MM.1S (cell line): ENCODE data around the gene OR5K2.

Source experiments
- DNase-seq: peaks from one replicate; pipeline ENCODE4 v3.0.0-alpha.2; 2015
- H2AFZ ChIP-seq: fragments of 300-600 bp; sonication (generic); 2 replicates; pipeline ENCODE4 v1.6.0; 2016; ENCODE audit warnings: antibody characterized with exemption, low read length
- H3F3A ChIP-seq: fragments of 300-600 bp; sonication (generic); 2 replicates; pipeline ENCODE4 v1.6.1; 2016; ENCODE audit warnings: mild to moderate bottlenecking, antibody characterized with exemption, low read length, moderate library complexity, mixed read lengths; ENCODE audit not compliant: insufficient read depth
- H3K27ac ChIP-seq: fragments of 300-600 bp; sonication (generic); 2 replicates; pipeline ENCODE4 v1.5.1; 2016; ENCODE audit warnings: mild to moderate bottlenecking, low read length
- H3K27me3 ChIP-seq: fragments of 300-600 bp; sonication (generic); replicated peaks from 2 replicates; pipeline ENCODE4 v1.6.0; 2016; ENCODE audit warnings: low read length; ENCODE audit not compliant: insufficient read depth
- H3K36me3 ChIP-seq: fragments of 300-600 bp; sonication (generic); replicated peaks from 2 replicates; pipeline ENCODE4 v1.6.1; 2016; ENCODE audit warnings: mild to moderate bottlenecking, low read length, mixed read lengths; ENCODE audit not compliant: insufficient read depth
- H3K4me1 ChIP-seq: fragments of 300-600 bp; sonication (generic); 2 replicates; pipeline ENCODE4 v1.6.1; 2016; ENCODE audit warnings: low read length, mixed read lengths
- H3K4me2 ChIP-seq: fragments of 300-600 bp; sonication (generic); 2 replicates; pipeline ENCODE4 v1.6.0; 2016; ENCODE audit warnings: low read depth, low read length
- H3K4me3 ChIP-seq: fragments of 300-600 bp; sonication (generic); 2 replicates; pipeline ENCODE4 v1.5.1; 2016; ENCODE audit warnings: low read length, mixed read lengths
- H3K79me2 ChIP-seq: fragments of 300-600 bp; sonication (generic); 2 replicates; pipeline ENCODE4 v1.6.1; 2016; ENCODE audit warnings: mixed run types, low read length, mixed read lengths
- H3K9ac ChIP-seq: fragments of 300-600 bp; sonication (generic); 2 replicates; pipeline ENCODE4 v1.6.1; 2016; ENCODE audit warnings: low read length, mixed read lengths
- H3K9me2 ChIP-seq: fragments of 300-600 bp; sonication (generic); replicated peaks from 2 replicates; pipeline ENCODE4 v1.6.1; 2016; ENCODE audit warnings: mild to moderate bottlenecking, low read length, mixed read lengths; ENCODE audit not compliant: insufficient read depth
- H3K9me3 ChIP-seq: fragments of 300-600 bp; sonication (generic); replicated peaks from 2 replicates; pipeline ENCODE4 v1.6.1; 2016; ENCODE audit warnings: mild to moderate bottlenecking, low read length, mixed read lengths; ENCODE audit not compliant: insufficient read depth
- H4K20me1 ChIP-seq: fragments of 300-600 bp; sonication (generic); 2 replicates; pipeline ENCODE4 v1.6.1; 2016; ENCODE audit warnings: mild to moderate bottlenecking, low read length, moderate library complexity, mixed read lengths; ENCODE audit not compliant: insufficient read depth
- EZH2 ChIP-seq: fragments of 300-600 bp; sonication (generic); optimal IDR thresholded peaks from 2 replicates; pipeline ENCODE3; 2017; ENCODE audit warnings: low read depth, mild to moderate bottlenecking, antibody characterized with exemption, low read length, mixed read lengths
- EZH2phosphoT487 ChIP-seq: fragments of 300-600 bp; sonication (generic); IDR thresholded peaks from 2 replicates; pipeline ENCODE4 v1.6.1; 2018; ENCODE audit warnings: antibody characterized with exemption, low read length
- TF ChIP-seq, protein P1 (sequence below): fragments of 300-600 bp; sonication (generic); IDR thresholded peaks from 2 replicates; pipeline ENCODE4 v1.5.1; 2016; ENCODE audit warnings: antibody characterized with exemption, low read length, mixed read lengths

The OR5K2 gene

DNA sequence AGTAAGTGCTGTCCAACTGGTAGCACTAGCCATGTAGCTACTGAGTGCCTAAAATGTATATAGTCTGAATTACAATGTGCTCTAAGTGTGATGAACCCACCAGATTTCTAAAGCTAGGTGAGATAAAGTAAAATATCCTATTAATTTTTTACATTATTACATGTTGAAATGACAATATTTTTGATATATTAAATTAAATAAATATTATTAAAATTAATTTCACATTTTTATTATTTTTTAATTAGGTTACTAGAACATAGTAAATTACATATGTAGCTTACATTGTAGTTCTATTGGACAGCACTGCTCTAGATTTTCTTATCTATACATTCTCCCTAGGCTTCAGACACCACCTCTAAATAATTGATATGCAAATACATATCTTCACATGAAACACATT, 43.7 kb upstream of the OR5K2 start:
- H3K9me3 ChIP-seq = no peaks in the 10 kb centered on the region
- H3K27me3 ChIP-seq = no peaks in the 10 kb centered on the region
- H4K20me1 ChIP-seq = no peaks in the 10 kb centered on the region
- H3F3A ChIP-seq = peaks cover 6% of the 10 kb centered on the region; the same call in 1 of the 2 replicates
- DNase-seq = no peak
- H3K9ac ChIP-seq = no peak overlapping the region
- H3K36me3 ChIP-seq = no peaks in the 10 kb centered on the region
- no peaks in the 10 kb centered on the region for H3K79me2 ChIP-seq
- no peak overlapping the region for H2AFZ ChIP-seq
- no peak overlapping the region for H3K4me2 ChIP-seq
- no peak overlapping the region for H3K4me3 ChIP-seq
- H3K9me2 ChIP-seq = no peaks in the 10 kb centered on the region
- no peak overlapping the region for H3K27ac ChIP-seq
- H3K4me1 ChIP-seq = peaks cover 4% of the 10 kb centered on the region; the same call in 1 of the 2 replicates
- TF ChIP-seq, protein P1, sequence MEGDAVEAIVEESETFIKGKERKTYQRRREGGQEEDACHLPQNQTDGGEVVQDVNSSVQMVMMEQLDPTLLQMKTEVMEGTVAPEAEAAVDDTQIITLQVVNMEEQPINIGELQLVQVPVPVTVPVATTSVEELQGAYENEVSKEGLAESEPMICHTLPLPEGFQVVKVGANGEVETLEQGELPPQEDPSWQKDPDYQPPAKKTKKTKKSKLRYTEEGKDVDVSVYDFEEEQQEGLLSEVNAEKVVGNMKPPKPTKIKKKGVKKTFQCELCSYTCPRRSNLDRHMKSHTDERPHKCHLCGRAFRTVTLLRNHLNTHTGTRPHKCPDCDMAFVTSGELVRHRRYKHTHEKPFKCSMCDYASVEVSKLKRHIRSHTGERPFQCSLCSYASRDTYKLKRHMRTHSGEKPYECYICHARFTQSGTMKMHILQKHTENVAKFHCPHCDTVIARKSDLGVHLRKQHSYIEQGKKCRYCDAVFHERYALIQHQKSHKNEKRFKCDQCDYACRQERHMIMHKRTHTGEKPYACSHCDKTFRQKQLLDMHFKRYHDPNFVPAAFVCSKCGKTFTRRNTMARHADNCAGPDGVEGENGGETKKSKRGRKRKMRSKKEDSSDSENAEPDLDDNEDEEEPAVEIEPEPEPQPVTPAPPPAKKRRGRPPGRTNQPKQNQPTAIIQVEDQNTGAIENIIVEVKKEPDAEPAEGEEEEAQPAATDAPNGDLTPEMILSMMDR = no peak
- no peak for TF ChIP-seq EZH2
- TF ChIP-seq EZH2phosphoT487 = no peak

DNA sequence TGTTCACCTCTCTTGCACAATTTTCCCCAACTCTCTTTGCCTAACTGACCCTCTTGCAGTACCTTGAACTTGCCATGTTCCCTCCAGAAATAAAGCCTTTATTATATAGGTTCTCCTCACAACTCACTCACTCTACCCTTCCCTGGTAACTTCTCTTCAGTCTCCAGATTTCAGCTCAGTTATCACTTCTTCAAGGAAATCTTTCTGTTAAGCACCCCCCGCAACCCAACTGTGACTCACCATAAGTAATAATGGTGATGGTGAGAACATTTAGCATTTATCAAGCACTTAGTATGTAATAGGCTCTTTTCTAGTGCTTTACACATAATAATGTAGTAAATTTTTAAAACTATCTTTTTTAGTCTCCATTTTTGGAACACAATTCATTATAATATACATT, 42.6 kb upstream of the OR5K2 start:
- no peaks in the 10 kb centered on the region for H3K36me3 ChIP-seq
- no peaks in the 10 kb centered on the region for H3F3A ChIP-seq
- no peaks in the 10 kb centered on the region for H4K20me1 ChIP-seq
- no peak overlapping the region for H3K27ac ChIP-seq
- no peaks in the 10 kb centered on the region for H3K9me3 ChIP-seq
- H3K27me3 ChIP-seq = no peaks in the 10 kb centered on the region
- no peak overlapping the region for H3K4me3 ChIP-seq
- no peaks in the 10 kb centered on the region for H3K9me2 ChIP-seq
- TF ChIP-seq EZH2phosphoT487 (no peak), EZH2 (no peak)
- TF ChIP-seq, protein P1 = no peak
- H3K4me1 ChIP-seq = no peaks in the 10 kb centered on the region
- no peak overlapping the region for H3K4me2 ChIP-seq
- H3K9ac ChIP-seq = no peak overlapping the region
- H2AFZ ChIP-seq = no peak overlapping the region
- no peaks in the 10 kb centered on the region for H3K79me2 ChIP-seq
- no peak for DNase-seq

DNA sequence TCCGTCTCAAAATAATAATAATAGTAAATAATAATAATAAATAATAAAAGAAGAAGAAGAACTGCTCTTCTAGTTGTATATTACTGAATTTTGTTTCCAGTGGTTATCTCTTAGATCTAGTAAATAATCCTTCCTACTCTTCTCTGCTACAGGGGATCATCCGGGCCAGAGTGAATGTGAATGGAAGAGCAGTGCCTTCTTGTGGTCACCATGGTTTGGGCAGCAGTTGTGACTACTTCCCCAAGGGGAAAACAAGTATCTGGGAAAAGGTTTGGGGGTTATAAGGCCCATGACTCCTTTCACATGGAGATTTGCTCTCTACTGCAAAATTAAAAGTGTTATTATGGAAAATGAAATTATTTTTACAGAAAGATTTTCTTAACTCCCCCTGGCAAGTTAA, 39.9 kb upstream of the OR5K2 start:
- TF ChIP-seq EZH2phosphoT487 (no peak), EZH2 (no peak)
- TF ChIP-seq, protein P1 = no peak
- Histone ChIP-seq H3K27me3 (no peaks in the 10 kb centered on the region), H3K9me3 (no peaks in the 10 kb centered on the region), H3K36me3 (no peaks in the 10 kb centered on the region), H3K9me2 (no peaks in the 10 kb centered on the region), H3K9ac (no peak overlapping the region), H3F3A (no peaks in the 10 kb centered on the region), H3K79me2 (no peaks in the 10 kb centered on the region), H4K20me1 (no peaks in the 10 kb centered on the region), H3K4me3 (no peak overlapping the region), H3K4me2 (no peak overlapping the region), H3K4me1 (no peaks in the 10 kb centered on the region), H3K27ac (no peak overlapping the region), H2AFZ (no peak overlapping the region)
- no peak for DNase-seq
